HepG2 (cell line): ENCODE measurements around the gene METAP1. TPM values are rescaled to one million over a fixed set of nuclear protein-coding genes. Genes with fewer than 3 reads are reported as not detected.

Experiments used
- DDIT3 ChIP-seq: sonication (generic); formaldehyde crosslinking; IDR thresholded peaks from 2 replicates; pipeline ENCODE4 v1.4.0; 2020; ENCODE audit warnings: mild to moderate bottlenecking, missing genetic modification reagents
- EED ChIP-seq: sonication (generic); formaldehyde crosslinking; IDR thresholded peaks from 2 replicates; pipeline ENCODE4 v1.5.0; 2020; ENCODE audit warnings: mild to moderate bottlenecking, missing genetic modification reagents
- MNT ChIP-seq: fragments of 450-650 bp; IDR thresholded peaks from 2 replicates; pipeline ENCODE4 v1.6.1; 2016
- NCOA5 ChIP-seq: sonication (generic); formaldehyde crosslinking; IDR thresholded peaks from 2 replicates; pipeline ENCODE4 v1.4.0; 2020; ENCODE audit warnings: missing genetic modification reagents
- PAX8 ChIP-seq: sonication (generic); formaldehyde crosslinking; IDR thresholded peaks from 2 replicates; pipeline ENCODE4 v1.8.0; 2022; ENCODE audit warnings: mild to moderate bottlenecking, missing genetic modification reagents, borderline replicate concordance
- RERE ChIP-seq: IDR thresholded peaks from 2 replicates; pipeline ENCODE4 v1.6.1; 2016; ENCODE audit warnings: low read depth, missing genetic modification reagents, missing compliant biosample characterization
- ZMYM3 ChIP-seq: sonication (generic); formaldehyde crosslinking; IDR thresholded peaks from 2 replicates; pipeline ENCODE4 v1.5.1; 2020; ENCODE audit warnings: mild to moderate bottlenecking, missing genetic modification reagents
- polyA plus RNA-seq, 8 experiments: library from polyadenylated mRNA; depleted of rRNA in 3 of 8; stranded (reverse) in 7 of 8; unstranded in 1 of 8; fragments of >200 nt; fragmentation: Illumina TruSeq in 4 of 8; extraction: Trizol in 4 of 8; gene quantifications; 2 replicates each; pipeline versions ENCODE4 v1.2.1 to v1.2.3, GENCODE V29; 2011 to 2016; ENCODE audit warnings: low read depth in 4 of 8, missing spikeins in 1 of 8, mixed read lengths in 1 of 8; ENCODE audit not compliant: insufficient read depth in 1 of 8
- total RNA-seq, 5 experiments: library from RNA; depleted of rRNA; stranded (reverse); fragments of >200 nt; fragmentation: Illumina TruSeq; extraction: Trizol; gene quantifications; 2 replicates each; pipeline ENCODE4 v1.2.3, GENCODE V29; 2016; ENCODE audit warnings: low read depth in 1 of 5

METAP1 gene
- total and polyA plus RNA-seq, 2 of the 13 experiments (the other 11 are each of a cell fraction or from before 2014, with no cell fraction given): 44.9 to 53.5 TPM

- TF ChIP-seq MNT: no peak
- no peak for TF ChIP-seq PAX8 (CRISPR knock-in tag)
- no peak for TF ChIP-seq NCOA5 (CRISPR knock-in tag)
- no peak for TF ChIP-seq DDIT3
- TF ChIP-seq RERE (CRISPR knock-in tag): no peak
- TF ChIP-seq ZMYM3: no peak
- no peak for TF ChIP-seq EED
These were observed 95.1 kb downstream of the METAP1 start (continued) for GRCh38 chr4:99090481-99091215.
